Activated T-cell treated with anti-CD3 and anti-CD28 coated beads, Interleukin-2, amount 50 U/mL, for 1 hour (primary cell): Measurements from ENCODE around the gene FIBCD1.

Experiments used
- DNase-seq: peaks from one replicate; pipeline ENCODE4 v3.0.0-alpha.2; 2020

The FIBCD1 gene

GRCh38 chr9:130893341-130894101 is 45.5 kb downstream of the FIBCD1 start:
- DNase-seq: no peak

DNA sequence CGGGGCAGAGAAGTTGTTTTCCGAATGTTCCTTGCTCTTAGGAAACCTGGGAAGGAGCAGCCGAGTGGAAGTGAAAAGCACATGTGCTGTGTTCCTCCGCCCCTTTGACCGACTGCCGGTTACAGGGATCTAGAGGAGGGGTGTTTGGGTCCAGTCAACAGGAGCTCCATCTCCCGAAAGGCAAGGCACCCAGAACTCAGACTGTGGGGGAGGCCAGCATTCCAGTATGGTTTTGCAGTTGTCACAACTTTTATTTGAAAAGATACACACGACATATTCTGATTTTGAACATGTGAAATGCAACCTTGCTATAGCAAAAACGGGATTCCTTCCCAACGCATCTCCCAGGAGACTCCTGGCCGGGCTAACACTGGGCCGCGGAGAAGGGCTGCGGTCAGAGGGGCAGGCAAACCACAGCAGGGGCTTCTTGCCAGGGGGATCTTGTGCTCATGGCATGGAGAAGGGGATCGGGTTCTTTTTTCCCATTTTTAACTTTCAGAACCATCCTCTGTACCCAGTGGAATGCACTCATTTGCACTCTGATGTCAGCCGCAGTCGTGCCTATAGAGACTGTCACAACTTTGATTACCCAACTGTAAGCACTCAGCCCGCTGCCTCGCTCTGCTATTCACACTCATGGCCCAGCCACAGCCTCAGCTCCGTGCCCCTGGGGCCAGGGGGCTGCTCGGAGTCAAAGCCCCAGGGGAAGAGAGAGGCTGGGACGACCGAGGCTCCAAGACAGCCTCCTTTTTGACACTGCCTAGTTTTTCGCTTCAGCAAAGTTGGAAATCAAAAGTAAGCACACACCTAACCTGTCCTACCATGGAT is 46.4 kb downstream of the FIBCD1 start:
- DNase-seq: no peak

- DNase-seq: no peak
Observed at GRCh38 chr9:130891688-130892476, 47.2 kb downstream of the FIBCD1 start.

GRCh38 chr9:130890870-130891687 is 48.0 kb downstream of the FIBCD1 start:
- no peak for DNase-seq

- no peak for DNase-seq
Observed at GRCh38 chr9:130890124-130890523, 48.9 kb downstream of the FIBCD1 start.

- no peak for DNase-seq
Observed at GRCh38 chr9:130888146-130888885, 50.7 kb downstream of the FIBCD1 start.

- DNase-seq: no peak
Observed at GRCh38 chr9:130887494-130888144, 51.4 kb downstream of the FIBCD1 start.

- no peak for DNase-seq
Observed at GRCh38 chr9:130886981-130887380, 52.1 kb downstream of the FIBCD1 start.

GRCh38 chr9:130885484-130886375 is 53.3 kb downstream of the FIBCD1 start:
- DNase-seq: no peak

GRCh38 chr9:130884542-130885483 is 54.2 kb downstream of the FIBCD1 start:
- DNase-seq: no peak

DNA sequence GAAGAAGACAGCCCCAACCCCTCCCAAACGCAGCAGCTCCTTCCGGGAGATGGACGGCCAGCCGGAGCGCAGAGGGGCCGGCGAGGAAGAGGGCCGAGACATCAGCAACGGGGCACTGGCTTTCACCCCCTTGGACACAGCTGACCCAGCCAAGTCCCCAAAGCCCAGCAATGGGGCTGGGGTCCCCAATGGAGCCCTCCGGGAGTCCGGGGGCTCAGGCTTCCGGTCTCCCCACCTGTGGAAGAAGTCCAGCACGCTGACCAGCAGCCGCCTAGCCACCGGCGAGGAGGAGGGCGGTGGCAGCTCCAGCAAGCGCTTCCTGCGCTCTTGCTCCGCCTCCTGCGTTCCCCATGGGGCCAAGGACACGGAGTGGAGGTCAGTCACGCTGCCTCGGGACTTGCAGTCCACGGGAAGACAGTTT is 54.9 kb downstream of the FIBCD1 start:
- no peak for DNase-seq

GRCh38 chr9:130883479-130883878 is 55.6 kb downstream of the FIBCD1 start:
- no peak for DNase-seq

- no peak for DNase-seq
Observed at GRCh38 chr9:130882696-130883225, 56.3 kb downstream of the FIBCD1 start.

DNA sequence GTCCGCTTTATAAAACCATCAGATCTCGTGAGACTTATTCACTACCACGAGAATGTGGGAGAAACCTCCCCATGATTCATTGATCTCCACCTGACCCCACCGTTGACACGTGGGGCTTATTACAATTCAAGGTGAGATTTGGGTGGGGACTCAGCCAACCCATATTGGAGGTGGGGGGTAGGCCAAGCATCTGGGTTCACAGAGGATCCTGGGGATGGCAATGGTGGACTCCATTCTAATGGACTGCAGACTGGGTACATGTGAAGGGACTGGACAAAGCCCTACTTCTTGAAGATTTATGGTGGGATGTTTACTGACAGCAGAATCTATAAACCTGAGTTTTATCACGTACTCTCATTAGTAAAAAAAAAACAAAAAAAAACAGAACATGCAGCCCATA is 57.5 kb downstream of the FIBCD1 start:
- no peak for DNase-seq

DNA sequence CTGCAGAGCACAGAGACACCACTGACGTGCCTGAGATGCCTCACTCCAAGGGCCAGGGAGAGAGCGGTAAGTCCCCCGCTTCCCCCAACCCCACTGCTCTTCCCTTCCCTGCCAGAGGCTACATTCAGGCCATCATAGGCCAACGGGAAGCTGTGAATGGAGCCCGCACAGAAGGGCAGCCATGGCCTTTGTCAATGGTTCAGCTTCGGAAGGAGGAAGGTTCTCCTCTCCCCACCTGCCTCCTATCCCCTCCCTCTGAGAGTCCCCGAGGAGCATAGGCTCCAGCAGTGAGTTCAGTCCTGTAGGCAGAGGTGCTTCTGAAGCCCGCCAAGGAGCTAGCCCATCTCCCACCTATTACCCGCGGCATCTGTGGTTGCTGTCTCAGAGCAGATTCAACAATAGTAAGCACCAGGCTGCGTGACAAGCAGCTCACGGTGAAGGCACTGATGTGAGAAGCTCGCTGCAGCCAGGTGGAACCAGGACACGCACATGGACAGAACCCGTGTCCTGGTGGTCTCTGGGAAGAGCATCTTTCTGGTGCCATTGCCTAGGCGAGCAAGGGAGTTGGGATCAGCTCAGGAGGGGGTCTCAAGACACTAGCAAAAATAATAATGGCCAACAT is 58.3 kb downstream of the FIBCD1 start:
- DNase-seq: no peak

DNA sequence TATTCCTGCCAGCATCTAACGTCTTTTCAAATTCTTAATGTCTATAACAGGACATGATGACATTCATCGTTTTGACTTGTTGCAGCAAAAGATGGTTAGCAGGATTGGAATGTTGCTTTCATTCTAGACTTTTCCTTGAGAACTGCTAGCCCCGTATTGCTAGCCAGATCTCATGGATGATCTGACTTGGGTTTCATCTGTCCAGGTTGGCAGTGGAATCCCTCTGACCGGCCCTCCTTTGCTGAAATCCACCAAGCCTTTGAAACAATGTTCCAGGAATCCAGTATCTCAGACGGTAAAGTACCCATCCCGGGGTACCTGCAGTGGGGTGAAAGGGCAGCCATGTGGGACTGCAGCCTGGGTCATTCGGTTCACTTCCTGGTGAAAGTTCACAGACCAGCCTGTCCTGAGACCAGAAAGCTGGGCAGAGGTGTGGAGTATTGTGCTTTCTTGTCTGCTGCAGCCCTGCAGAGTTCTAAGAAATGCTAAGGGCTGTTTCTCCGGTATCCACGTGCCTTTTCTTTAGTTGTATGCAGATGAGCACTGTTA is 59.1 kb downstream of the FIBCD1 start:
- no peak for DNase-seq

DNA sequence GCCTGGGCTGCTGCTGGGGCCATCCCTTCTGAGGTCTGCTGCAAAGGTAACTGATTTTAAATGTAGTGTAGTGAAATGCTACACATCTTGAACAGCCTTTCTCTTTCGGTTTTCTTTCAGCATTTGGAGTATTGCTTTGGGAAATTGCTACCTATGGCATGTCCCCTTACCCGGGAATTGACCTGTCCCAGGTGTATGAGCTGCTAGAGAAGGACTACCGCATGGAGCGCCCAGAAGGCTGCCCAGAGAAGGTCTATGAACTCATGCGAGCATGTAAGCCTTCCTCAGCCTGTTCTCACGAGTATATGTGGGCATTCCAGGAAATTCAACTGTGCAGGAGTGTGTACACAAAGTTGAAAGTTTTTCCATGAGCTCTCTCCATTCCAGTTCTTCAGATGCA is 60.8 kb downstream of the FIBCD1 start:
- no peak for DNase-seq

DNA sequence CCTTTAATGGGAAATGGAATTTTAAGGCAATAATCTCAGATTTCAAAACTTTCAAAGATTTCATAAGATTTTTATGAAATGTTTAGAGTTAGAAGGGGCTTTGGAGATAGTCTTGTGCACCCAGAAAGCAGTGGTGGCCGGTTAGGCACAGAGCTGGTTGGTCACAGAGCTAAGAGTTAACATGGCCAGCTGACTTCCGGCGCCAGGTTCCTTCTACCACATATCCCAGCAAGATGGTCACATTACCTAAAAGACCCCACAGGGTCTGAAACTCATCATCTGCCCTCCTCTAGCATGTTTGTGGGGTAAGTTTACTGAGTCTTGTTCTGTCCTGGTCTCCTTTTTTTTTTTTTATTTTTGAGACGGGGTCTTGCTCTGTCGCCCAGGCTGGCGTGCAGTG is 61.7 kb downstream of the FIBCD1 start:
- no peak for DNase-seq
